ENCODE data around the gene TMSB10. TPM values are rescaled to one million over a fixed set of nuclear protein-coding genes. Genes with fewer than 3 reads are reported as not detected.
A peak's percentile ranks its signal among the peaks of the same experiment; 100 is the strongest.

Gene TMSB10
- polyA plus RNA-seq, 5 donors = 1,992 to 2,792 (median 2,595) TPM

- DNase-seq = no peak
These were observed 26.4 kb upstream of the TMSB10 start for GRCh38 chr2:84878896-84879583.

- DNase-seq = peak in 1 of 2 donors; percentile 8
These were observed 25.7 kb upstream of the TMSB10 start for GRCh38 chr2:84879584-84880394.

DNA sequence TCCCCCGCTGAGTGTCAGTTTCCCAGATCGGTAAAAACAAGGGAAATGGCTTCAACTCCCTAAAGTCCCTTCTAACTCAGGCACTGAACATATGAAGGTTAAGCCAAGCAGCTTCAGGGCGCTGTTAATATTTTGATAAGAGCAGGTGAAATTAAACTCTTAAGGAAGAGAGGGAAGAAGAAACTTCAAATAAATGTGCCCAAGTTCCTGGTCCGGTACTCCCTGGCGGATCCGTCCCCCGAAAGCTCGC lies 25.1 kb upstream of the TMSB10 start:
- peak in 1 of 2 donors; percentile 8 for DNase-seq

- peak in 1 of 2 donors; percentile 26 for DNase-seq
These were observed 24.6 kb upstream of the TMSB10 start, which contains the start of gene TRABD2A for GRCh38 chr2:84880645-84881521. Gene TRABD2A (minus strand): TSS chr2:84881084. CDS start chr2:84881039, 45 bp downstream.

DNA sequence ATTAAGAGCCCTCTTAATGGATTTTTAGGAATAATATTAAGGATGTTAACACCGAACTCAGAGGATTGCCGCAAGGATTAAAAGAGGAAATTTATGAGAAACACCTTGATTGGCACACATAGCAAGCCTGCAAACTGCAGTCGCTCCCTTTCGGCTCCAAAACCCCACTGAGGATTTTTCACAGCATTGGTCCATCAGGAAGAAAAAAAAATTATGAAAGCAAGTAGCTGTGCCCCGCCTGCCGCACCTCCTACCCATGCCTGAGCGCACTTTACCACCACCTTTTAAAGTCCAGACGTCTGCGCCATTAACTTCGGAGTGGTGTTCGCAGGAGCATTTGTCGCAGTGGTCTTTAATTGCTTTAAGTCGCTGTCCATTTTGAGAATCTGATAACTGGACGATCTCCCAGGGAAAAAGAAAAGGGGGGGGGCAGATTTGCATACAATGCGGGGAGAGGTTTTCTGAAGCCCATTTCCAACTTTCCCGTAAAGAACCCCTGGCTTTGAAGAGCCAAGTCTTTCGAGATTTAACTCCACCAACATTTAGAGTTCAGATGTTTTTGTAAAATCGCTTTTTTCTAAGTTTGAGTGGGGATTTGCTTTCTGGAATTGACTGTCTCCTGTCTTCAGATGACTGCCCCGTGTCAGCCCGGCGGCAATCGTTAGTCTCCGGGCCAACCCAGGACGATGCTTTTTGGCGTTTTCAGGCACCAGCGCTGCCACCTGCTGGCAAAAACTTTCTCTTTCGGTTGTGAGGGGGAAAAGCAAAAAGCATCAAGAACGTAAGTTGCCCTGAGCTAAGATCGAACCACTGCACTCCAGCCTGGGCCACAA lies 23.7 kb upstream of the TMSB10 start:
- peak; percentile 67 to 78 for DNase-seq

GRCh38 chr2:84882414-84882738 lies 23.1 kb upstream of the TMSB10 start:
- no peak for DNase-seq

- DNase-seq = no peak
These were observed 22.5 kb upstream of the TMSB10 start for GRCh38 chr2:84882775-84883550.

DNA sequence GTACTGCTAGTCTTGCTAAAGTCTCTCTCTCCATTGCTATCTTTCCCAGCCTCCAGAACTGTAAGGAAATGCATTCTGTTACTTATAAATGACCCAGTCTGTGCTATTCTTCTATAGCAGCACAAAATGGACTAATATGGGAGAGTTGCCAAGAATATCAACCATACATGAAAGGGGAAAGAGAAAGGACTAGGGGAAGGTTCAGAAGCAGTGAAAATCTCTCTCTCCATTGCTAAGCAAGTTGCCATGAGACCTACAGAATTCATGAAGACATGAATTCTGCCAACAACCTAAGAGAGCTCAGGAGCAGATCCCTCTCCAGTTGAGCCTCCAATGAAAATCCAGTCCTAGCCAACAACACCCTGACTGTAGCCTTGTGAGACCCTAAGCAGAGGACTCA lies 21.0 kb upstream of the TMSB10 start:
- no peak for DNase-seq

DNA sequence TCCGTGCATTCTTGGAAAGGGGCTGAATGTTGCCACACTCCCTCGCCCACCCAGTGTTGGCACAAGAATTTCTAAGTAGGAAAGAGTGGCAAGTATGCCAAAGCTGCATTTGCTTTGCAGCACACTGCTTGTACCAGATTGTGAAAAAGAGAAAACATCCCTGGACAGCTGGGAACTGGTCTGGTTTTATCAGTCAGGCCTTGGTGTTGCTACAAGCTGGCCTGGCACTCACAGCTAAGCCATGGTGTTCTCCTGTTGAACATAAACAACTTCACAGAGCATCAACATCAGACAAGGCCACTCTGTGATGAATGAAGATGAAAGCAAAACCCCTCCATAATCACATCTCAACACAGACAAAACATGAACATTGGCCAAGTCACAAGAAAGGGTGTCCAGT lies 20.3 kb upstream of the TMSB10 start:
- no peak for DNase-seq

GRCh38 chr2:84886791-84887190 lies 18.7 kb upstream of the TMSB10 start:
- DNase-seq = no peak

- DNase-seq = peak in 1 of 2 donors; percentile 57
These were observed 16.8 kb upstream of the TMSB10 start for GRCh38 chr2:84888401-84889276.

DNA sequence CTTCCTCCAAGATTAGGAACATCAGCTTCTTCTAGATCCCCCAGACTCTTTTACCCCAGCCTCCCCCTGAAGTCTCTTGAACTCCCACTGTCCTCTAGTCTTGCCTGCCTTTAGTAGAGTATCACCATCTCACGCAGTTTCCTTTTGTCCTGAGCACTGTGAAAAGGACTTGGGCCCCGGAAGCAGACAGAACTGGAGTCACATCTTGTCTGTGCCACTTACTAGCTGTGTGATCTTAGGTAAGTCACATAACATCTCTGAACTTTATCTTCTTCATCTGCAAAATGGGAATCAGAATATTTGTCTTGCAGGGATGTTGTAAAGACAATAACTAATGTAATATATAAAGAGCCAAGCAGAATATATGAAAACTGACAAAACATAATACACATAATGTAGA lies 16.1 kb upstream of the TMSB10 start:
- no peak for DNase-seq

- no peak for DNase-seq
These were observed 14.0 kb upstream of the TMSB10 start for GRCh38 chr2:84891355-84892010.

GRCh38 chr2:84894131-84894586 lies 11.3 kb upstream of the TMSB10 start:
- no peak for DNase-seq

GRCh38 chr2:84894758-84895520 lies 10.5 kb upstream of the TMSB10 start:
- DNase-seq = no peak

DNA sequence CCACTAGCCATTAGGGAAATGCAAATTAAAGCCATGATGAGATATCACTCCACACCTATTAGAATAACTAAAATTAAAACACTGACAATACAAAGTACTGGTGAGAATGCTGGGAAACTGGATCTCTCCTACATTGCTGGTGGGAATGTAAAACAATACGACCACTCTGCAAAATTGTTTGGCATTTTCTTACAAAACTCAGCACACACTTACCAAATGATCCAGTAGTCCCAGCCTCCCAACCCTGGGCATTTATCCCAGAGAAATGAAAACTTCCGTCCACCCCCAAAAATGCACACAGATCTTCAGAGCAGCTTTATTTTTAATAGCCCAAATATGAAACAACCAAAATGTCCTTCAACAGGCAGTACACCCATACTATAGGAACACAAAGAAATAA lies 8.9 kb upstream of the TMSB10 start:
- no peak for DNase-seq

- DNase-seq = no peak
These were observed 7.7 kb upstream of the TMSB10 start for GRCh38 chr2:84897773-84898172.

Measured in right lung (tissue), 5 donors.